NCI-H526 (cell line): ENCODE results near the gene OMP.
A peak's percentile ranks its signal among the peaks of the same experiment; 100 is the strongest.

Experiments
- DNase-seq, 2 experiments: peaks; one replicate each; lab custom pipeline; 2025; lab: John Stamatoyannopoulos, UW

OMP gene

DNA sequence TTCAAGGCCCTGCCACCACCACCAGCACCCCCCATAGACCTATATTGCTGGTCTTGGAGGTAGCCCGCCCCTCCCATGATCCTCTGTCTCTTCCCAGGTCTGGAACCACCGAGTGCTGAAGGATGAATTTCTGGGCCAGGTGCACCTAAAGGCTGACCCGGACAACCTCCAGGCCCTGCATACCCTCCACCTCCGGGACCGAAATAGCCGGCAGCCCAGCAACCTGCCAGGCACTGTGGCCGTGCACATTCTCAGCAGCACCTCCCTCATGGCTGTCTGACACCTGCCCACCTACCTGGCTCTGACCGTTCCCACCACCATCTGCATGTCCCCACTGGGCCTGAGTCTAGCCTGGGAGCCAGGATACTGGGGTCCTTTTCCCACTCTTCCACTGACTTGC lies 21.0 kb downstream of the OMP start:
- DNase-seq: no peak

- DNase-seq: no peak
These were observed 21.4 kb downstream of the OMP start for GRCh38 chr11:77124041-77124440.

GRCh38 chr11:77124488-77124887 lies 21.8 kb downstream of the OMP start:
- DNase-seq: no peak

DNA sequence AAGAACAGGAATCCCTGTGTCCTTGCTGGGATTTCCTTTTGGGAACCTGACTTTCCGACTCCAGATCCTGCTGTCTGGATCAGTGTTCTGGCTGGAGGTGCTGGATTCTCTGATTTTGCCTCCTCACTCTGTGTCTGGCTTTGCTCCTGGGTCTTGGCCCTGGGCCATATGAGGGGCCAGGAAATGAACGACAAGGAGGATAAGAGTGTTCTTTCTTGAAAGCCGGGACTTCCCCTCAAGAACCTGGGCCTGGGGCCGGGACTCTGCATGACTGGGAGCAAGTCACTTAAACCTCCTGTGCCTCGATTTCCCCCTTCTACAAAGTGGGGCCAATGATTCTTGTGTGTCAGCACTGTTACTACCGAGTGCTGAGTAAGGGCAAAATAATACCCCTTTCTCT lies 22.6 kb downstream of the OMP start:
- DNase-seq: no peak

DNA sequence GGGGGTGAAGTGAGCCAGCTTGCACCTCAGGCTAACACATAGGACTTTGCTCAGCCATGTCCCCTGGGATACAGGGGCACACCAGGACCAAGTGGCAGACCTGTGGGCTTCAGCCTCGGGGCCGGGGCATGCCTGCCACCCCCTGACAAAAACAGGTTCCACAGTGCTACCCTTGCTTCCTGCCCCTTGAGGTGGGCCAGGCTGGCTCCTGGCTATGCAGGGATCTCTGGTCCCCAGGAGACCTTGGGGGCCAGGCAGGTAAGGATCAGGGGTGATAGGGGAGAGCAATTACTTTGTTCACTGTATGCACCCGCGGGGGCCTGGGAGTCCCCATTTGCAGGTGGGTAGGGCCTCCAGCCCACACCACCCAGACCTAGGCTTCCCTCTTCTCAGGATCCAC lies 23.1 kb downstream of the OMP start:
- no peak for DNase-seq

GRCh38 chr11:77126156-77126775 lies 23.6 kb downstream of the OMP start:
- DNase-seq: no peak

DNA sequence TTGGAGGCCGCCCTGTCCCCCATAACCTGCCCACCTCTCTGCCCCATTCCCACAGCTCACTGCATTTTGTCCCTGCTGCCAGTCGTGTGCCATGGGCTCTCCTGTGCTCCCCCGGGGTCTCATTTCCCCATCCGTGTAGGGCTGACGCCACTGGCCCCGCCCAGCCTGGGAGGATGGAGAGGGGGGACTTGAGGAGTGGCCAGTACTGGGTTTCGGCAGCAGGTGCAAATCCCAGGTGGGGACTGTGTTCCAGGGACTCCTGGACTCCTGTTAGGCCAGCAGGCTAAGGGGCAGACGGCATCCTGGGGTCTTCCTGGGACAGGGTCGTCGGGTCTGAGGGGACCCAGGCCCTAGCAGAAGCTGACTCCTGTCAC lies 24.2 kb downstream of the OMP start:
- peak in 1 of 2 experiments; percentile 51 for DNase-seq

DNA sequence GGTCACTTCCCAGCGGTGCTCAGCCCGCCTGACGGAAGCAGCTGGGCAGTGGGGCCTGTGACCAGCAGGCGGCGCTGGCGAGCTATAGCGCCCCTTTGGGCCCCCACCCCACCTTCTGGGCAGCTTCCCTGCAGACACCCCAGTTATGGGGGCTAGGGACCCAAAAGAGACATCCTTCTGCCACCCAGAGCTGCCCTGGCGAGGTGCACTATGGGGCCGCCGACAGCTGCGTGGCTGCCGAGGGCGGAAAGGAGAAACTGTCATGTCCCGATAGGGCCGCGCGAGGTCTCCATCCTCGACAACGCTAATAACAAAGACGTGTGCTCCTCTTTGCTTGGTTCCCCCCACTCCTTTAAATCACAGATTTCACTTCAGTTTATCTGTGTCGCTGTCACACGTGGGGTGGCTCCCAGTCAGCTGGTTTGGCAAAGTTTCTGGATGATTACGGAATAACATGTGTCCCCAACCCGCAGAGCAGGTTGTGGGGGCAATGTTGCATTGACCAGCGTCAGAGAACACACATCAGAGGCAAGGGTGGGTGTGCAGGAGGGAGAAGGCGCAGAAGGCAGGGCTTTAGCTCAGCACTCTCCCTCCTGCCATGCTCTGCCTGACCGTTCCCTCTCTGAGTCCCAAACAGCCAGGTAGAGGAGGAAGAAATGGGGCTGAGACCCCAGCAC lies 24.7 kb downstream of the OMP start:
- peak in 1 of 2 experiments; percentile 77 for DNase-seq

GRCh38 chr11:77127920-77128691 lies 25.5 kb downstream of the OMP start, which contains the start of gene MYO7A:
TSS of gene MYO7A (plus strand) at chr11:77128246. CDS start at chr11:77130635, 2,389 bp downstream.
- DNase-seq: peak in 1 of 2 experiments; percentile 72

DNA sequence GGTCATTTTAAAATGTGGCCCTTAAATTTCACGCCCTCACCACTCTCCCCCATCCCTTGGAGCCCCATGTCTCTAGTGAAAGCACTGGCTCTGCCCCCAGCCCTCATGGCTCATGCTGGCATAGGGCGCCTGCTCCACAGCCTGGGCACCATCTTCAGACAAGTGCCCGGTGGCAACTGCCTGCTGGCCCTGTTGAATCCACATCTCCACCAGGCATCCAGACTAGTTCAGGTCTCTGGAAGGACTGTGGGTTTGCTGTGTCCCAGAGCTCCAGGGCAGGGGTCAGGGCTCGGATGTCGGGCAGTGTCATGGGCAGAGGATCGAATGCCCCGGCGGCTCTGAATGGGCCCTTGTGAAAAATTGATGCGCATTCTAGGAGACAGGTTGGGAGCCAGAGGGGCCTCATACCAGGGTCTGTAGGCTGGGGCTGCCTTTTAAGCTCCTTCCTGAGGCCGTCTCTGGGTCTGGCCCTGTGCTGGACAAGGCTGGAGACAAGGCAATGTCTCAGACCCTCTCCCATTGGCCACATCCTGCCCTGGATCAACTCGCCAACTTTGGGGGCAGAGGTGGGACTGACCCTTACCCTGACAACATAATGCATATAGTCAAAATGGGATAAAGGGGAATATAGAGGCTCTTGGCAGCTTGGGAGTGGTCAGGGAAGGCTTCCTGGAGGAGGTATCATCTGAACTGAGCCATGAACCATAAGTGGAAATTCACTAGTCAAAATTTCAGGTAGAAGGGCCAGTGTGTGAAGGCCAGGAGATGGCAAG lies 26.6 kb downstream of the OMP start:
- no peak for DNase-seq

- no peak for DNase-seq
These were observed 27.5 kb downstream of the OMP start for GRCh38 chr11:77129842-77130756.

GRCh38 chr11:77130763-77131513 lies 28.3 kb downstream of the OMP start:
- peak in 1 of 2 experiments; percentile 12 for DNase-seq

DNA sequence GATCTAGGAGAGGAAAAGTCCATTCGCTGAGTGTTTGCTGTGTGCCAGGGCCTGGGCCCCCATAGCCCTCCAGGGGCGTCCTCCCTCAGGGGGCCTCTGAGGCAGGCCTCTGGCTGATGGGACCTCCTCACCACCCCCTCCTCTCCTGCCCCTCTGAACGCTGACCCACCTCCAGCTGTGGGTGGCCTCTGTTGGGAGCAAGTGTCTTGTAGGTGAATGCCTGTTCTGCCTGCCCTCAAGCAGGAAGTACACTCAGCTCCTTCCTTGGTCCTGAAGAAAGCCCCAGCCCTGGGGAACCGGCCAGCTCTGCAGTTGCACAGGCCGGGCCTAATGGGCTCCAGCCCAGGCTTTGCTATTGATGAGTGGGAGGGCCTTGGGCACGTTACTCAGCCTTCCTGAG lies 28.9 kb downstream of the OMP start:
- DNase-seq: no peak

- DNase-seq: no peak
These were observed 32.4 kb downstream of the OMP start for GRCh38 chr11:77135069-77135468.

DNA sequence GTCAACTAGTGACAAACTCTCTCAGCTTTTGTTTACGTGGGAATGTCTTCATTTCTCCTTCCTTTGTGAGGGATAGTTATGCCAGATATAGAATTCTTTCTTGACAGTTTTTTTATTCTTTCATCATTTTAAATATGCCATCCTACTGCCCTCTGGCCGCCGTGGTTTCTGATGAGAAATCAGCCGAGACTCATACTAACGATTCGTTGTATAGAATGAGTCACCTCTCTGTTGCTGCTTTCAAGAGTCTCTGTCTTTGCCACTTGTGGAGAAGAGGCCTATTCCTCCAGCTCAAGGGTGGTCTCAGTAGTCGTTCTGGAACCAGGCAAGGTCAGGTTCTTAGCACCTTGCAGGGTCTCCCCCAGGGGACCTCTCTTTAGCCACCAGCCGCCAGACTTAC lies 33.4 kb downstream of the OMP start:
- no peak for DNase-seq

DNA sequence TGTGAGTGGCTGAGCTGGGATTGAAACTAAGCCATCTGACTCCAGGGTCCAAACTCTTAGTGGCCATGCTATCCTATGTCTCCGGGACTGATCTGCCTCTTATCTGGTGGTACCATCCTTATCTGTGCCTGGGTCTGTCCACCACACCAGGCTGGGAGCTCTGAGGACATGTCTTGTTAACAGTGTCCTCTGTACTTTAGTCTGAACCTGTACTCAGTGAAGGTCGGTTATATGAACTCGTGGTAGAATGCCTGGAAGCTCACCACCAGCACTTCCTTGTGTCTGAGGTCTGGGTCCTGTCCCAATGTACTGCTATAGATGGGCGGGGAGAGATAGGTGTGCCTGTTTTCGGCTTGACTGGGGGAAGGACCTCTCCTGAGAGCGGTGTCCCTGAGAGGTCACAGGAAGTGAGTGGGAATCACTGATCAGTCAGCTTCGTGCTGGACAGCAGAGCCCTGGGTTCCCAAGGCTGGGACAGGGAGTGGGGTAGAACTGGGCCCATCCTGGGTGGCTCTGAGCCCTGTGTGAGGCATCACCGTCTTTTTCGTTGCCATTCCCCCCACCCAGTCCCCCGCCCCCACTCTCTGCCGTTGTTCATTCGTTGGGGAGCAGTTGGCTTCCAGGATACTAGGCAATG lies 34.3 kb downstream of the OMP start:
- DNase-seq: no peak

DNA sequence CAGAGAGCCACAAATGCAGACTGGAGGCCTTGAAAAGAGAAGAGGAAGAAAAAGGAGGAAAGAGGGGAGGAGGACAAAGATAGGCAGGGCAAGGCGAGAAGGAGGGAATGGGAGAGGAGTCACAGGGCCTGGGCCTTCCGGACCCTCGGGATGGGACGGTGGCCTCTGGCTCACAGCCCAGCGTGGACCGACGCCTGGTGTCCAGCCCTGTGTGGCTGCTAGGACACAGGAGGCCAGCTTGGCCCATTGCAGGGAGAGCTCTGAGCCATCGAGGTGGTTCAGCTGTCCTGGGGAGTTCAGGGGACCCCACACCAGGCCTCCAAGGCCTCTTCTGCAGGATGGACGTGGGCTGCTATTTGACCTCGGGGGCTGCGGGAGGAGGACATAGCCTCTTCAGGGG lies 34.8 kb downstream of the OMP start:
- DNase-seq: no peak

DNA sequence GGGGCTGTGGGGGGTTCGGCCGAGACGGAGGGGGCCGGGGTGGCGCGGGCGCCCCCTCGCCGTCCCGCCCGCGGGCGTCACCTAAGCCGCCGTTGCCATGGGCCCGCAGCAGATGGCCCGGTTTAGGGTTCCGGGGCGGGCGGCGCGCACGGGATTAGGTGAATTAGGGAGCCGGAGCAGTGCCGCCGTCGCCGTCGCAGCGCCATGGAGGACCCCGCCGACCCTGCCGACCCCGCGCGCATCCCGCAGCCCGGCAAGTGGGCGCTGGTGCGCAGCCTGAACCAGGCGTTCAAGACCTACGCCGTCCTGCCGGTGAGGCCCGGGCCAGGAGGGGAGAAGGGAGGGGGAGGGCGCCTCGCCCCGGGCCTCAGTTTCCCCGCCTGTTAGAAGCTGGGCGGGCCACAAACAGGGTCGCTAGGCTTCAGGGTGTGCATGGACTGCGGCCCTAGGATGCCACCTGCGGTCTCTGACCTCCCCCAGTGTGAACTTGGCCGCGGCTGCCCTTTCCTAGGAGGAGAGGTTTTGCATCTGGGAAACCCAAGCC lies 35.5 kb downstream of the OMP start:
- no peak for DNase-seq

- no peak for DNase-seq
These were observed 36.6 kb downstream of the OMP start for GRCh38 chr11:77139201-77139600.
